ENCODE results near the gene HHLA2. TPM values are rescaled to one million over a fixed set of nuclear protein-coding genes. Genes with fewer than 3 reads are reported as not detected.
"Not testable (repeated sequence)": the region's sequence is repeated elsewhere in the genome, so short reads cannot be mapped to it uniquely, and the experiment has no call there.

Gene HHLA2
- total RNA-seq, 1 experiment from 2014 or later = not detected

- no peaks in the 10 kb centered on the region for H3K79me2 ChIP-seq (ENCODE audit: low read length)
- H3K9me2 ChIP-seq (replicated peaks; ENCODE audit: low read length) = no peaks in the 10 kb centered on the region
- 0 out of 2 replicates have a peak, but pooled peaks cover 3% of the 10 kb centered on the region for H3K9me3 ChIP-seq (ENCODE audit: low read length)
- POLR2A ChIA-PET (ENCODE audit: unreplicated experiment) = no interaction called here
- no peaks in the 10 kb centered on the region for H3K27me3 ChIP-seq (ENCODE audit: low read length)
- no peaks in the 10 kb centered on the region for H3K4me1 ChIP-seq (ENCODE audit: insufficient read depth, low read length)
- TF ChIP-seq CTCF (conservative IDR thresholded peaks at IDR 0.05; ENCODE audit: low read depth, low read length) = no peak
- no peaks in the 10 kb centered on the region for H4K20me1 ChIP-seq (ENCODE audit: low read length)
- intact Hi-C loops (cut with micrococcal nuclease) = no loop called here
- no peak overlapping the region for H3K27ac ChIP-seq (ENCODE audit: low read length)
- ATAC-seq (no peak), DNase-seq (no peak)
- H3K36me3 ChIP-seq (ENCODE audit: low read depth, low read length) = no peaks in the 10 kb centered on the region
- H3K4me2 ChIP-seq (ENCODE audit: low read length) = no peak overlapping the region
- H2AFZ ChIP-seq (ENCODE audit: low read length) = no peak overlapping the region
- H3K4me3 ChIP-seq (ENCODE audit: low read length) = no peak overlapping the region
- no peaks in the 10 kb centered on the region for H3F3A ChIP-seq (ENCODE audit: low read length, unreplicated experiment)
- no peak overlapping the region for H3K9ac ChIP-seq (ENCODE audit: low read length)
- CTCF ChIA-PET = no interaction called here
- BruUV-seq (replicated peaks) = no TSS peak
Observed at GRCh38 chr3:108271626-108272025, 24.7 kb upstream of the HHLA2 start.

GRCh38 chr3:108279066-108279465 is 17.3 kb upstream of the HHLA2 start:
- ATAC-seq; H3K4me1 ChIP-seq (ENCODE audit: insufficient read depth, low read length); H3K9me2 ChIP-seq (replicated peaks; ENCODE audit: low read length); POLR2A ChIA-PET (ENCODE audit: unreplicated experiment); CTCF ChIA-PET; H3K9ac ChIP-seq (ENCODE audit: low read length); H3K36me3 ChIP-seq (ENCODE audit: low read depth, low read length); H3F3A ChIP-seq (ENCODE audit: low read length, unreplicated experiment); H4K20me1 ChIP-seq (ENCODE audit: low read length); H3K79me2 ChIP-seq (ENCODE audit: low read length); BruUV-seq (replicated peaks); H3K4me2 ChIP-seq (ENCODE audit: low read length); DNase-seq; intact Hi-C loops (cut with micrococcal nuclease); H3K27ac ChIP-seq (ENCODE audit: low read length); H2AFZ ChIP-seq (ENCODE audit: low read length); H3K27me3 ChIP-seq (ENCODE audit: low read length); H3K4me3 ChIP-seq (ENCODE audit: low read length): not testable (repeated sequence)
- H3K9me3 ChIP-seq (ENCODE audit: low read length) = peaks cover 21% of the 10 kb centered on the region

- intact Hi-C loops (cut with micrococcal nuclease) = no loop called here
- POLR2A ChIA-PET (ENCODE audit: unreplicated experiment) = no interaction called here
- Histone ChIP-seq H3K9me3 (ENCODE audit: low read length) (peaks cover 21% of the 10 kb centered on the region), H3K9ac (ENCODE audit: low read length) (no peak overlapping the region), H3K4me3 (ENCODE audit: low read length) (no peak overlapping the region), H2AFZ (ENCODE audit: low read length) (no peak overlapping the region), H3K36me3 (ENCODE audit: low read depth, low read length) (no peaks in the 10 kb centered on the region; the same call in 1 of the 2 replicates), H3K27me3 (ENCODE audit: low read length) (no peaks in the 10 kb centered on the region), H3K79me2 (ENCODE audit: low read length) (no peaks in the 10 kb centered on the region), H3K27ac (ENCODE audit: low read length) (no peak overlapping the region), H3K4me2 (ENCODE audit: low read length) (no peak overlapping the region), H3F3A (ENCODE audit: low read length, unreplicated experiment) (no peaks in the 10 kb centered on the region), H3K9me2 (replicated peaks; ENCODE audit: low read length) (no peaks in the 10 kb centered on the region), H4K20me1 (ENCODE audit: low read length) (no peaks in the 10 kb centered on the region), H3K4me1 (ENCODE audit: insufficient read depth, low read length) (no peaks in the 10 kb centered on the region)
- no TSS peak for BruUV-seq (replicated peaks)
- DNase-seq (no peak), ATAC-seq (no peak)
- TF ChIP-seq EZH2phosphoT487 (IDR thresholded peaks at IDR 0.05; ENCODE audit: borderline replicate concordance, low read length) = no peak
- TF ChIP-seq EZH2 (IDR thresholded peaks at IDR 0.05; ENCODE audit: low read length, unreplicated experiment) = no peak
- TF ChIP-seq CTCF (conservative IDR thresholded peaks at IDR 0.05; ENCODE audit: low read depth, low read length) = no peak
- CTCF ChIA-PET = no interaction called here
Observed at GRCh38 chr3:108280476-108280875, 15.9 kb upstream of the HHLA2 start.

Data from PC-3 (cell line).